ENCODE measurements around the gene TMTC1.

- no peak for TF ChIP-seq CTCF (IDR thresholded peaks at IDR 0.05)
- TF ChIP-seq POLR2A (IDR thresholded peaks at IDR 0.05) = no peak
Measured at GRCh38 chr12:29569132-29569757, 214.5 kb downstream of the TMTC1 start.
